NOMO-1 treated with DMSO at 0.1 percent for 48 hours (cell line): ENCODE data around the gene GLOD4.
"Not testable (repeated sequence)": the region's sequence is repeated elsewhere in the genome, so short reads cannot be mapped to it uniquely, and the experiment has no call there.

ENCODE experiments used
- DNase-seq: peaks from one replicate; lab custom pipeline; 2025; ENCODE audit not compliant: unreplicated experiment; lab: John Stamatoyannopoulos, UW

Gene GLOD4

DNA sequence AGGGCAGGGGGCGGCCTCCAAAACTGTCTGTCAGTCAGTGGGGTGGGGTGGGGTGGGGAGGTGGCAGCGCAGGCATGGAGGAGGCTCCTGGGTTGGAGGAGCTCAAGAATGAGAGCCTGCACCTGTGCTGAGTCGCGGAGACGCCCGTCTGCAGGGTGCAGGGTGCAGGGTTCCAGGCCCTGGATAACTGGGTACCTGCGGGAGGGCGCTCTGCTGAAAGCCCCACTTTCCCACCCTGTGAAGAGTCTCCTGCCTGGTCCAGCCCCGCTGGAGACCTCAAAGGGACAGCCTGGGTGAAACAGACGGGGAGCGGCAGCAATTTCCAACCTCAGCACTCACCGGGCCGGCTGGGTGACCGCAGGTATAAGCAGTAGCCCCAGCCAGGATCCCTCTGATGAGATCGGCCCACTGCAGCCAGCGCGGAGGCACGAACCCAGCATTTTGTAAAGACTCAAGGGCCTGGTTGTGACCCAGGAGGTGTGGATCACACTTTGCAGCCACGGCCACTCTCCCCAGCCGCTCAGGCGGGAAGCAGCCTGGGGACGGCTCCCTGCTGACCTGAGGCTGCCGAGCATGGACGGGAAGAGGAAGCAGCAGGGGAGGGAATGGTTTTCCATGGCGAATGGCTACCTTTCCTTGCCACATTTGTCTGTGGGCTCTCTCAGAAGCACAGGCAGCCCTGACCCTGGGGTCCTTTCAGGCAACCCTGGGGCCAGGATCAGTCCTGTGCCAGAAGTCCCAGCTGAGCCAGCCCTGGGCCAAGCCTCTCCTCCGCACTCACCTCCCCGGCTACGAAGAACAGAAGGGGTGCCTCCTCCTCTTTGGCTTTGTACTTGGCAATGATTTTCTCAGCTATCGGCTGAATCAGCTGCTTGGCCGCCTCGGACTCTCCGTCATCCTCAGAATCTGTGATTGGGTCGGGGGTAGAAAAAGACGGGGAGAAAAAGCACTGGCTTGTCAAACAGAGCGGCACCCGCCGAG is 21.1 kb upstream of the GLOD4 start:
- DNase-seq = no peak

DNA sequence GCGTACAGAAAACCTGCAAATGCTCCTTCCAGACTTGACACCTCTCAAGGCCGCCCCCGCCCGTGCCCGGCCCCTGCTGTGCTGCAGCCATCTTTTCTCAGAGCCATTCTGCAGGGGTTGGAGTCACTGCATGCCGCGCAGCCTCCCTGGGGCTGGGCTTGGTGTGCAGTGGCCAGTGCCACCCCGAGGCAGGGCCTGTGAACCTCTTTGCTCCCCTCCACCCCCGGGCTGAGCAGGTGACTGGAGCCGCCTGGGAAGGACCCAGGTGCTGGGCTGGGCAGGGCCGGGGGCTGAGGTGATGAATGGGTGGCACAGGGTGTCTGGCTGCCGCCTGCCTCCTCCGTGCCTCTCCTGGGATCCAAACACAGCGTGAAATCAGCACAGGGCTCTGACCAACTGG is 20.4 kb upstream of the GLOD4 start:
- no peak for DNase-seq

DNA sequence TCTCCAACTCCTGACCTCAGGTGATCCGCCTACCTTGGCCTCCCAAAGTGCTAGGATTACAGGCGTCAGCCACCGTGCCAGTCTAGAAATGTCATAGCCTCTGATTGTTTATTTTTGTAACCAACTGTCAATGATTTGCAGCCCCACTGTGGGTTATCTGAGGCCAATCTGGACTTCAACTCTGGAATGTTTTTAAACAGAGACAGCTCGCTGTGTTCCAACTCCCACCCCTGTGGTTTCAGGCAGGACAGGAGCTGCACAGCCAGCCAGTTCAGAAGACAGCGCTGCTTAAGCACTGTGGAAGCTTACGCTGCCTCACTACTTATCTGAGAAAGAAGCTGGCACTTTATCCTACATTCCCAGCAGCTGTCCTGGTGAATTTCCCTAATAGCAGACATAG is 19.6 kb upstream of the GLOD4 start:
- no peak for DNase-seq

DNA sequence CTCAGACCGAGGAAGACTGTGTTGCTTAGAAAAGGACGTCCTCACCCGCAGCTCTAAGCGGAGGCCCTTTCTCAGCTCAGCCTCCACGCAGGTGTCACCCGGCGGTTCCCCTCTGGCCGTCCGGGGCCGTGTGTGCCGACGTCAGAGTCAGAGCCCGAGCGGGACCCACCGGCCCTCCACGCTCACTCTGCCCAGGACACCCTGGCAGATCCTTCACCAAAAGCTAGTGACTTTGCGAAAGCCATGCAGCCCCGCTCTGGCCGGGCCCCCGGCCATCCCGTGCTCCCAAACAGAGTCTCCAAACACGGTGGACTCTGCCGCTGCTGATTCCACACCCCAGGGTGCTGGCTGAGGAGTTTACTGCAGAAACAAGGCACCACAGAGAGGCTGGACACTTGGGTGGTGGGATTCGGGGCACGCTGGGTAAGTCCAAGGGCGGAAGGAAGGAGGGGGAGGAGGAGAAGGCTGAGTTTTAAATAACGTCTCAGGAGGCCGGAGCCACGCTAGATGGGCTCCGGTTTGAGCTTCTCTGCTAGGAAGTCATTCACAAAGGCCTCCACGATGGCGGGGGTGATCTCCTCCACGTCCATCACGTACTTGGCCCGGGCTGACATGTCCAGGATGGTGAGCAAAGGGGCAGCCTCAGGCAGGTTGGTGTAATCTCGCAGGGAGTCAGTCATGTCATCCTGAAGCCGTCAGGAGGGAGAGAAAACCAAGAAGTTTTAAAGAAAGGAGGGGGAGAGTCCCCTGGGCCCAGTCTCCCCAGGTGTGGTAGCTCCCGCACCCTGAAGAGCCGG is 18.6 kb upstream of the GLOD4 start:
- no peak for DNase-seq

DNA sequence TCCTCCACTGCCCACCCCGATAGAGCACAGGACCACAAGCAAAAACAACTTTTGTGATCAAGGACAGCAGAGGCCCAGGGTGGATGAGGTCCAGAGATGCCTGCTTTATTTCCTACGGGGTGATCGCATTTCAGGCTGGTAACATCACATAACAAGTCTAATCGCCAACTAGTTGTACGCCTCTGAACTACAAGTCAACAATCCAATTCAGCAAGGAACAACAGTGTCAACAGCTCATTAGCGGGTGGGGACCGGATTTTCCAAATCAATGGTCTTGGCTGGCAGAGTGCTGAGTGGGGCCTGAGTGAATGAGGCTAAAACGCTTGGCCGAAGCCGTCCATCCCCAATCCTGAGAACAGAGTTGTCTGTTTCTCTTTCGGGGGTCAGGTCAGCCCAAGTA is 17.2 kb upstream of the GLOD4 start:
- no peak for DNase-seq

DNA sequence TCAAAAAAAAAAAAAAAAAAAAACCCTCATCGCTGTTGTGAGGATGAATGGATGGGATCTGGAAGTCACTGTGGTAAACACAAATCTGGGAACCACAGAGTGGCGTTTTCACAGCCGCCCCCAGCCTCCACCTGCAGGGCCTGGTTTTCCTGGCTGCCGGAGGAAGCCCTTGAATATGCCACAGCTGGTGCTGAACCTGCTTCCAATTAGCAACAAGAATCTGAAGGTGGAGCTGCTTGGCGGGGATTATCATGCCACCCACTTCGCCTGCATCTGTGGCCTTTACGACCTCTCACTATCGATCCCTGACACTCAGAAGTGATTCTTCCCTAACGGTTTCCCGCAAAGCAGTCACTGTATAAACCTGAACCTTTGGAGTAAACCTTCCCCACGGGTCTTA is 16.2 kb upstream of the GLOD4 start:
- no peak for DNase-seq

DNA sequence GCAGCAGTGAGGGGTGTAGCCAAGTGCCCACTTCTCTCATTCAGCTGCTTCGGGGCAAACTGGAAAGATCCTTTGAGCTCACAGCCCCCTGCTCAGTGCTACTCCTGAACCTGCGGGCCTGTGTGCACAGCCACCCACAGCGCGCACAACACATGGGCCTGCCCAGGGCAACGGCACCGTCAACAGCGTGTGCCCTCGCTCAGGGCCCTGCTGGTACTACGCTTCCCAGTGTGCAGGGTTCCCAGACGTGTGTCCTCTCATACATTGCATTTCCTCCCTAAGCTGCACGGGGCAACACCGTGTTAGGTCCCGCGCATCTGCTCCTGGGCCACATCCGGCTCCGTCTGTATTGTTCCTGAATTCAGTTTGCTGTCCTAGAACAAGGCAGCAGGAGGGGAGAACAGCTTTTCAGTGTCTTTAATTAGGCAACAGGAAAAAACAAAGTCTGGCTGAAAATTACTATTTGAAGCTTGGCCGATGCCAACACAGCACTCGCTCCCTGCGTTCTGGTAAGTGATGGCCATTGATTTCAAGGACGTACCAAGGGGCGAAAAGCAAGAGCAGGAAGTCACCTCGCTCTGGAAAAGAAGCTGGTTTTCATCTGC is 15.3 kb upstream of the GLOD4 start:
- no peak for DNase-seq

DNA sequence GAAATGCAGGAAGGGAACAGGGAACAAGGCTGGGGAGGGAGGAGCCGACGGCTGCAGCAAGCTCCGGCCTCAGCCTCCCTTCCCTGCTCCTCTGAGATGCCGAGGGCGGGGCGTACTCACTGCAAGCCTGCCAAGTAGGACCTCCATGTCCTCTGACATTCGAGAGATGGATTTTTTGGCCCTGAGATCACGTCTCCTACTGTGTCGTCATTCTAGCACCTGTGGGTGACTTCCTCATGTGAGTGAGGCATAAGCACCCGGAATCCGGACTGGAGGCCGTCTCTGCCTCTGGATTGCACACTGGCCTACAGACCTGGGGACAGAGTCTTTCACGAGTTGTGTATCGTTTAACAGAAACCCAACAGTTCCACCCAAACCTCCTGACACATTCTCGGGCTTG is 14.5 kb upstream of the GLOD4 start:
- DNase-seq = no peak

DNA sequence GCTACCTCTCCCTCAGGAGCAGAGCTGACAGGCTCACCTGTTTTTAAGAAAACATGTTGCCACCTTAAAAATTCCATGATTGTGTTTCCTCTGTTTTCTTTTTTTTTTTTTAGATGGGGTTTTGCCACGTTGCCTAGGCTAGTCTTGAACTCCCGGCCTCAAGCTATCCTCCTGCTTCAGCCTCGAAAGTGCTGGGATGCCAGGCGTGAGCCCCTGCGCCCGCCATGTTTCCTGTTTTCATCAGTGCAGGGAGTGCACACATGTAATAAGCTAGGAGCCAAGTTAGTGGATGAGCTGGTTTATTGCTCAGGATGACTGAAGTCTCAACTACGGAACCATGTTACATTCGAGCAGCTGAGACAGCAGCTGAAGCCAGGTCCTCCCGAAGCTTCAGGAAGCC is 13.6 kb upstream of the GLOD4 start:
- DNase-seq = no peak

DNA sequence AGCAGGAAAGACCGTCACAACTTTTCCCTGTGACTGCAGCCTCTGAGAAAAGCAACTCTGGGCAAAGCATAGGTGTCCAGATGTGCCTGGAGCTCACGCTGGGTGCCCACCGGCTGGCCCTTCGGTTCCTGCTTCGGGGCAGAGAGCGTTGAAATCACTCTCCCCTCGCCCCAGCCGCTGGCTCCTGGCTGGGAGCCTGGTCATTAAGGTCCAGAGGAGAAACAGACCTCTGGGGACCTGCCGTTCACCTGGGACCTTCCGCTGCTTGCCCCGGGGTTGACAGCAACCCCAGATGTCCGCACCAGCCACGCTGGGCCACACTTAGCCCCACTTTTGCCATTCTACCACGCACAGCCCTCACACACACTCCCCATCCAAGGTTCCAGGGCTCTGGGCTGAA is 13.2 kb upstream of the GLOD4 start:
- no peak for DNase-seq

DNA sequence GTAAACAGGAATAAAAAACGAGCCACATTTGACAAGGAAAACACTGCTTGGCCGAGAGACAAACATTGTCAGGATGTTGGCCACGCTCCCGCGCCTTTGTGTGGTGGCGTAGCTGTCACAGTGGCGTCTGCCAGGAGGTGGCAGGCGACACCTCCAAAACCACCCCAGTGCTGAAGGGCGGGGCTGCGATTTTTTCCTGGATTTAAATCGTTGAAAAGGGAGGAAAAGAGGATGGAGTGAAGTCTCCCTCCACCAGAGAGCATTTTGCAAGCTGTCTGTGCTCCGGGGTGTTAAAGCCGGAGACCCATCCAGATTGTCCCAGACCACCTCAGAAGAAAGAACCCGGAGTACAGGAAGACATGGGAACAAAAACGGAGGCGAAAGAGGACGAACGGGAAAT is 12.8 kb upstream of the GLOD4 start:
- DNase-seq = peak; percentile 5

DNA sequence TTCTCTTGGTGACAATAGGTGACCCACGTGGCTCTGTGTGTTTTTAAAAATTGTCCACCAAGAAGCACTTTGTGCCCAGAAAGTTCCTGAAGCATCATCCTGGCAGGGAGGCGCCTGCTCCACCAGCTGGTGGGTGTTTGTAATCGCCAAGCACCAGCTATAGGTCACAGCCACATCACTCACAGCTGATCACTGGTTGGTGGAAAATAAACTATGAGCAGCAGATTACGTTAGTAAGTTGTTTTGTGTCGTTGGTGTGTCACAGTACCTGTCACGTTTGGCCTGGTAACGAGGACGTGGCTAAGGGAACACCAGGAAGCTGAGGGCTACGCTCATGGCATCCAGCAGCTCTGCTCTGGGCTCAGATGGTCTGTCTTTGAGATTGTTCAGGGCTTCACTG is 10.2 kb upstream of the GLOD4 start:
- DNase-seq = no peak

DNA sequence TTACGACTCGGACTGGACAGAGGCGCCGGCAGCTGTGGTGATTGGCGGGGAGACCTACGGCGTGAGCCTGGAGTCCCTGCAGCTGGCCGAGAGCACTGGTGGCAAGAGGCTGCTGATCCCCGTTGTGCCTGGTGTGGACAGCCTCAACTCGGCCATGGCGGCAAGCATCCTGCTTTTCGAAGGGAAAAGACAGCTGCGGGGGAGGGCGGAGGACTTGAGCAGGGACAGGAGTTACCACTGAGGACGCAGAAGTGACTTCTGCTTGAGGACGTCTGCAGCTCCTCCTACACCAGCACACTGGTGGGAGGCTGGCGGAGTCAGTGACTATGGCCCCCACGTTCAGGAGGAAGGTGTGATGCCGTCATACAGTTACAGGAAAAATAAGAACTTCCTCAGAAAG is 9.7 kb upstream of the GLOD4 start:
- no peak for DNase-seq

DNA sequence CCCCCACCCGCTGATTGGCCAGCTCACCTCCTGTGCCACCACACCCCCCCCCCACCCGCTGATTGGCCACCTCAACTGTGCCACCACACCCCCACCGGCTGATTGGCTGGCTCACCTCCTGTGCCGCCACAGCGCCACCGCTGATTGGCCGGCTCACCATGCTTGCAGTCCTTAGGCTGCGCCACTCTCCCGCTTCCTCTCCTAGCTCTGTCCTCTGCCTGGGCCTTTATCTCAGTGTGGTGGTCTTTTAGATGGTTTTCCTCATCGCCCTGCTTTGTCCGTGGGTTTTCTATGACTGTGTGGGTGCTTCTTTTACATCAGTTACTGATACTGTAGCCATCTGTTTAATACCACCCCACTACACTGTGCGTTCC is 8.8 kb upstream of the GLOD4 start:
- DNase-seq = not testable (repeated sequence)

DNA sequence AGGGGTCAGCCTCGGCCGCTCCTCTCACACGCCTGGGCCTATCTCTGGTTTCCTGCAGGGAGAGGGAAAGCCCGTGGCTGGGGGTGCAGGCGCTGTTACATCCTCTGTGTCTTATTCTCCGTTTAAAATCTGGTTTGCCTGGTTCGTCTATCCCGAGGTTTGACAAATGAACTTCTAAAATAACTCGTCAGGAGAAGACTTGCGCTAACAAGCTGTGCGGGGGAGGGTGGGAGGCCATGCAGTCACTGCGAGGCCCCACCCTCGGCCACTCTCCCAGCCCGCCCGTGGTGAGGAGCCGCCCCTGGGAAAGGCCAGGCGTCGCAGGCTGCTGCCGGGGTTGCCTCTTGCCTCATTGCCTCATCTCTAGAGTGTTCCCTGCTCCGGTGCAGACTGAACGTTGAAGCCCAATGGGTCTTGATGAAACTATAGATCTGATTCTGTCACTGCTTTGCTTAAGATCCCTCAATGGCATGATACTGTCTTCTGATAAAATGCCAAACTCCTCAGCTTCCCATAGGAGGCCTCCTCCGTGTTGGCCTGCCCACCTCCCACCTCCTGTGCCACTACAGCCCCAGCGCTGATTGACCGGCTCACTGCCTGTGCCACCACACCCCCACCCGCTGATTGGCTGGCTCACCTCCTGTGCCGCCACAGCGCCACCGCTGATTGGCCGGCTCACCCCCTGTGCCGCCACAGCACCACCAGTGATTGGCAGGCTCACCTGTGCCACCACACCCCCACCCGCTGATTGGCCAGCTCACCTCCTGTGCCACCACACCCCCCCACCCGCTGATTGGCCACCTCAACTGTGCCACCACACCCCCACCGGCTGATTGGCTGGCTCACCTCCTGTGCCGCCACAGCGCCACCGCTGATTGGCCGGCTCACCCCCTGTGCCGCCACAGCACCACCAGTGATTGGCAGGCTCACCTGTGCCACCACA is 8.1 kb upstream of the GLOD4 start:
- not testable (repeated sequence) for DNase-seq

DNA sequence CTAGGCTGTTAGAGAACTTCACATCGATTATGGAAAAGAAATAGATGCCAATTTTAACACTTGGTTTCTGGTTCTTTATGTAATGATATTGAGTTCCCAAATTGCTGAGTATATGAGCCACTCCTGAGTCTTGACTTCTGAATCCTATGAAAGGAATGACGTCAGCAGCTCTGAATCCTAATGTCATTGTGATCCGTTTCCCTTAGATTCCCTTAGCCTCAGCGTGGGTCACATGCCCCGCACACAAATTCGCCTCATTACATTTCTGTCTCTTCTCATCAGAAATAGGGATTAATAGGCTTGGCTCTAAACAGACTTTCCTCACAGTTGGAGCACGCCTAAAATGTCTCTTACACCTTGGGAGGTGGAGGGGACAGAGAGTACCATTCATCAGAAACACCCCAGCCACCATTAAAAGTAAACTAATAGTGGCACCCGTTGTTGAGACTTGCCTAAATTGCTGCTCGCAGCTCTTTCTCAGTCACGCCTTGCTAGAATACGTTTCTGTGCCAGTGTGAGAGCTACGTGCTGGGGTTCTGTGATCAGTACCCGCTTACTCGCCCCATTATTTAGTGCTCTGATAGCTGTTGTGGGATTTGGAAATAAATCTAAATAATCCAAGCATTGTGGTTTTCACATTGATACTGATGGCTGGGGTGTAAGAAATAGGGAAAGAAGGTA is 7.2 kb upstream of the GLOD4 start:
- DNase-seq = no peak

DNA sequence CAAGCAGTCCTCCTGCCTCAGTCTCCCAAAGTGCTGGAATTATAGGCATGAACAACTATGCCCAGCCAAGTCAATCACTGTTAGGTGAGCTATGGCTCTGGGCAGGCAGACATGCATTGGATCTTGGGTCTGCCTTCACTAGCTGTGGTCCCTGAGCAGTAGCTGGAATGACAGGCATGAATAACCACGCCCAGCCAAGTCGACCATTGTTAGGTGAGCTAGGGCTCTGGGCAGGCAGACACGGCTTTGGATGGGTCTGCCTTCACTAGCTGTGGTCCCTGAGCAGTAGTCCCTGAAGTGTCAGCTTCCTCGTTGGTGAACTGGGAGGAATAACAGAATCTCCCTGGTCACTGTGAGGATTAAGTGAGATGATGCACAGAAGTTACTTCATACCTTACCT is 6.5 kb upstream of the GLOD4 start:
- no peak for DNase-seq

DNA sequence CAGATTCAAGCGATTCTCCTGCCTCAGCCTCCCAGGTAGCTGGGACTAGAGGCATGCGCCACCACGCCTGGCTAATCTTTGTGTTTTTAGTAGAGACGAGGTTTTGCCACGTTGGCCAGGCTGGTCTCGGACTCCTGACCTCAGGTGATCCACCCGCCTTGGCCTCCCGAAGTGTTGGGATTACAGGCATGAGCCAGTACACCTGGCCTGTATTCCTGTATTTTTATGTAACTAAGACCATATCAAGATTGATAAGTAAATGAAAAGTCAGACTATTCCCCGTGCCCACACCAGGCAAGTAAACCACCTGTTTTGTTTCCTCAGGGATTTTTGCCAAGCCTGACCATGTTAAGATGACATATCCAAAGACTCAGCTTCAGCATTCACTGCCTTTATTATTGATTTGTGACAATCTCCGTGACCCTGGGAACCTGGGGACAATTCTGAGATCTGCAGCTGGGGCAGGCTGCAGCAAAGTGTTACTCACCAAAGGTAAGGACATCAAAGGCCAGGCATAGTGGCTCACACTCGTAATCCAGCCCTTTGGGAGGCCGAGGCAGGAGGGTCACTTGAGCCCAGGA is 5.7 kb upstream of the GLOD4 start:
- DNase-seq = no peak

DNA sequence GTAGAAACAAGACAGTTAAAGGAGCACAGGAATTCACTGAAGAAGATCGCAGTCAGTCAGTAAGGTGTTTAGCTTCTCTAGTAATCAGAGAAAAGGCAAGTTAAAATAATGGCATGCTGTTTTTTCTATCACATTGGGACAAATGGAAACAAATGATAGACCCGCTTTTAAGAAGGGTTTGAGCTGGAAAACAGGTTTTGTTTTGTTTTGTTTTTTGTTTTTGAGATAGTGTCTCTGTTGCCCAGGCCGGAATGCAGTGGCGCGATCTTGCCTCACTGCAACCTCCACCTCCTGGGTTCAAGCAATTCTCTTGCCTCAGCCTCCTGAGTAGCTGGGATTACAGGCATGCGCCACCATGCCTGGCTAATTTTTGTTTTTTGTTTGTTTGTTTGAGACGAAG is 3.8 kb upstream of the GLOD4 start:
- DNase-seq = not testable (repeated sequence)

DNA sequence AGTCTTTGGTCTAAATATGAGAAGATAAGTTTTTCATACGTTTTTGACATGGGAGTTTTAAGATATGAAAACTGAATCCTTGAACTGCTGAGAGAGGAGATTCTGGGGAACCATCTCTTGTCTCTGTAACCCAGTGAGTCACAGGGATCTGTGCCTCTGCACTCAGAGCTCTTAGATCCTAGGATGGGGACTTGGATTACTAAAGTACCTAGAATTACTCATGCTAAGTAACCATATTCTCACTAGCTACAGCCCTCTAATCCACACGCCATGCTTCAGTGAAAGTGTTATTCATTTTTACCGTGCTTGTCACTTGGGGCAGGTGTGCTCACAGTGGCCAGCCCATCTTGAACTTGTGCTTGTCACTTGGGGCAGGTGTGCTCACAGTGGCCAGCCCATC is 2.1 kb upstream of the GLOD4 start:
- no peak for DNase-seq
